NCI-H526 treated with DMSO at 0.1 percent for 48 hours (cell line): ENCODE measurements around the gene UCKL1.
"Not testable (repeated sequence)": the region's sequence is repeated elsewhere in the genome, so short reads cannot be mapped to it uniquely, and the experiment has no call there.

Experiments used
- DNase-seq: peaks from one replicate; lab custom pipeline; 2025; lab: John Stamatoyannopoulos, UW

UCKL1 gene

GRCh38 chr20:63972312-63973159 is 16.3 kb upstream of the UCKL1 start:
- no peak for DNase-seq

- DNase-seq: not testable (repeated sequence)
Observed at GRCh38 chr20:63971960-63972311, 15.7 kb upstream of the UCKL1 start.

DNA sequence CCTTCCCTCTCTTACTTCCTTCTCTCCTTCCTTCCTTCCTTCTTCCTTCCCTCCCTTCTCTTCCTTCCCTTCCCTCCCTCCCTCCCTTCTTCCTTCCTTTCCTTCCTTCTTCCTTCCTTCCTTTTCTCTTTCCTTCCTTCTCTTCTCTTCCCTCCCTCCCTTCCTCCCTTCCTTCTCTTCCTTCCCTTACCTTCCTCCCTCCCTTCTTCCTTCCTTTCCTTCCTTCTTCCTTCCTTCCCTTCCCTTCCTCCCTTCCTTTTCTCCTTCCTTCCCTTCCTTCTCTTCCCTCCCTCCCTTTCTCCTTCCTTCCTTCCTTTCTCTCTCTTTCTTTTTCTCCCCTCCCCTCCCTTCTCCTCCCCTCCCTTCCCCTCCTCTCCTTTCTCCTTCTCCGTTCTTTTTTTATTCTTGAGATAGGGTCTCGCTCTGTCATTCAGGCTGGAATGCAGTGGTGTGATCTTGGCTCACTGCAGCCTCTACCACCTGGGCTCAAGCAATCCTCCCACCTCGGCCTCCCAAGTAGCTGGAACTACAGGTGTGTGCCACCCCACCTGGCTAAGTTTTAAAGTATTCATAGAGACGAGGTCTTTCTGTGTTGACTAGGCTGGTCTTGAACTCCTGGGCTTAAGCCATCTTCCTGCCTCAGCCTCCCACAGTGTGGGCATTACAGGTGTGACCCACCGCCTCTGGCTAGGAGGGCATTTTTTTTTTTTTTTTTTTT is 14.7 kb upstream of the UCKL1 start:
- DNase-seq: no peak

- peak; percentile 23 for DNase-seq
Observed at GRCh38 chr20:63969838-63970713, 13.9 kb upstream of the UCKL1 start, which contains the start of gene ZNF512B. TSS of gene ZNF512B (minus strand) at chr20:63969930. CDS start at chr20:63967950, 1,980 bp downstream.

GRCh38 chr20:63968928-63969760 is 12.9 kb upstream of the UCKL1 start:
- no peak for DNase-seq

DNA sequence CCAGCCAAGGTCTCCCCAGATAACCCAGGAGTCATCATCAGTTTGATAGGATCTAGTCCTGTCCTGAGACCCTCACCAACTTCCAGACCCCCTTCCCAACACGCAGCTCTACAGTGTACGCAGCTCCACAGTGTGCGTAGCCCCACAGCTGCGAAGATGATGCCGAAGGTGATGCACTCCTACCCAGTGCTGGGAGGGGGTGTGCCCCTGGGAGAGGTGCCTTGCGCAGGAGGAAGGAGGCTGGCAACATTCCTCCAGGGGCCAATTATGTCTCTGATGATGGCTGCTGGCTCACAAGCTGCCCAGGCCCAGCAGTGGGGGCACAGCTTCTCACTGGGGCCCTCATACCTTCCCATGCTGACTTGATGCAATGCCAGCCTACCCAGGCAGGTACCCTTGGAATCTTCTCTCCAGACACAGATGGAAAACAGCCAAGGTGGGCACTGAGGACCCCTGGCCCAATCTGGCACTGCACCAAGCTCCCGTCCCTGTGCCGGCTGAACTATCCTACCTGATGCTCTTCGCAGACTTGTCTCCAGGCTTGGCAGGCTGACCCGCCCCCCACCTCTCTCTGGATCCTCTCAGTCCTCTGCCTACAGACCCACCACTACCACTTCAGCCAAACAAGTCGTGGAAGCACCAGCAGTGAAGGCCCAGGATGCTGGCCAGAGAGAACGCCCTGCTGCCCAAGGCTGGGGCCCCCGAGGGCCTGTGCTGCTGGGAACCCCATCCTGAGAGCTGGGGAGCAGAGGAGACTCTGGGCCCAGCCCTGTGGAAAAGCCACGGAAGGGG is 12.1 kb upstream of the UCKL1 start:
- DNase-seq: no peak

DNA sequence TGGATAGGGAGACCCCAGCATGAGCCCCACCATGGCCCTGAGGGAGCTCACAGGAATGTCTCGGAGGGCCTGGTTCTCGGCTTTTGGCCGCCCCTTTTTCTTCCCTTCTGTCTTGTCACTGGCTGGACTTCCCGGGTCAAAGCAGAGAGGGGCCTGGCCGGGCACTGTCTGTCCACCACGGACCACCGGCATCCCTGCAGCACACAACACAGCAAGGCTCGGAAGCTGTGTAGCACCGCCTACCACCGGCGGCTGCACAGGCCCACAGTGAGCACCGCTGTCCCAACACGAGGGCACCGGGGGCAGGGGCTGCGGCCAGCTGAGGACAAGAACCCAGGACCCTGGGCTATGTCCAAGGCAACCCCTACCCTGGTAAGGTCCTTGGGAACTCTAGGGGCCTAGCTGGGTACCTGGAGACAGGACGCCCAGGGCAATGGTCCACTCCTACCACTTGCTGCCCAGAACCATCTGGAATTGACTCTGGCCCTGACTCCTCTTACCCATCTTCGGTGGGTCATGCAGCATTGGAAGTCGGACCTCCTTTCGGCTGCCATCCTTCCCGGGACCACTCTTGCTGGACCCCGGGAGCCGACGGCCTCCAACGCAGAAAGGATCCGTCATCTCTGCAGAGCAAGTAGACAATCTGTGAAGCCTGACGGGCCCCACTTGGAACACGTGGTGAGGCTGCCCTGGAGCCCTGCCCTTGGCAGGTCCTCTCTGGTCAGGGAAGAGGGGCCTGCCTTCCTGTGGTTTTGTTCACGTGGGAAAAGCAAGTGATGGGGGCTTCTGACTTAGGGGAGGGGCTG is 11.3 kb upstream of the UCKL1 start:
- no peak for DNase-seq

DNA sequence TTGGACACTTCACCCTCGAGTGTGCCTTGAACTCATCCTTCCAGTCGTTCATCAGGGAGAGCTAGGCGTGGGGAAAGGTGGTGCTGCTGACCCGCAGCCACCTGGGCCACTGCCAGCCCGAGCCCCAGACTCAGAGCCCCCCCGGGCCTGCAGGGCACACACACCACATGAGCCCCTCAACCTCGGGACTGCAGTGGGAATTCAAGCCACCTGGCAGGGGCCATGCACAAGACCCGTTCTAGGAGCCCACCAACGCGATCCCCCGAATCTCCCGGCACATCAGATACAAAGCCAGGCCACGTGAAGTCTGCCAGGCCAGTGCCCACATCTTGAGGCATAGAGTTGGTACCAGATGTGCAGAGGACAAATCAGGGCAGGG is 10.7 kb upstream of the UCKL1 start:
- DNase-seq: no peak

DNA sequence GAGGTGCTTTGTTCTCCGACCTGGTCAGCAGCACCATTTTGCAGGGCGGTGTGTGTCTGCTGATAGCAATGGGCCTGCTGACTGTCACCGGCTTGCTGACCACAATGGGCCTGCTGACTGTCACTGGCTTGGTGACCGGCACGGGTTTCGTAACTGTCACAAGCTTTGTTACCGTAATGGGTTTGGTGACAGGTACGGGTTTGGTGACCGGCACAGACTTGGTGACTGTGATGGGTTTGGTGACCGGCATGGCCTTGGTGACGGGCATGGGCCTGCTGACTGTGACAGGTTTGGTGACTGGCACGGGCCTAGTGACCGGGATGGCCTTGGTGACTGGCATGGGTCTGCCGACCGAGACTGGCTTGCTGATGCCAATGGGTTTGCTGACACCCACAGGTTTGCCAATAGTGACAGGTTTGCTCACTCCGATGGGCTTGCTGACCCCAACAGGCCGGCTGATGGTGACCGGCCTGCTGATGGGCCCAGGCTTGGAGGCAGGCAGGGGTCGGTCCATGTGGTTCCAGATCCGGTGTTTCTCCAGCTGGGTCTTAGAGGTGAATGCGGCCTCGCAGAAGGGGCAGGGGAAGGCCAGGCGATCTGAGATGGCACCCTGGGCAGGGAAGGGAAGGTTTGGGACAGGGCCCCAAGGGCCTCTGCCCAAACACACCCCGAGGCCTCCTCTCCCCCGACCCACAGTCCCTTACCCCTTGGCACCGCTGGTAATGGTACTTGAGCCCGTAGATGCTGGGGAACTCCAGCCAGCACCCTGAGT is 10.1 kb upstream of the UCKL1 start:
- no peak for DNase-seq

GRCh38 chr20:63964412-63964811 is 8.2 kb upstream of the UCKL1 start:
- no peak for DNase-seq

DNA sequence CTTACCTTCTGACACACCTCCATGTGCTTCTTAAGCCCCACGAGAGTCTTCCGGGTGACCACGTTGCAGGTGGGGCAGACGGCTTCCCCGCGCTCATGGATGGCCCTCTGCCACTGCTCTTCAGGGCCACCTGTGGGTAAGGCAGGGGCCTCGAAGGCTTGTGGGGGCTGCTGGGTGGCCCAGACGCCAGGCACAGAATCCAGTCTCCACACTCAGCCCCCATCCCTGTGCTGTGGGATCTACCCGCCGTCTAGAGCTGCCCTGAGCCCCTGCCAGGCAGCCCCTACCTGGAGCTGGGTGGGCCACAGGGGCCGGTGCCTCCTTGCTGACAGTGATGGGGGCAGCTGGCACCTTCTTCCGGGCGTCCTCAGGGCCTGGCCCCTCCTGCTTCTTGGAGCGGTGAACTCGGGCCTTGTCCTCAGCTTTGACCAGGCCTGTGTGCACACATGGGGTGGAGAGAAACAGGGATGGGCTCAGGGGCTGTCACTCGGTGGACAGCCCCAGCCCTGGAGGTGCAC is 7.6 kb upstream of the UCKL1 start:
- no peak for DNase-seq

DNA sequence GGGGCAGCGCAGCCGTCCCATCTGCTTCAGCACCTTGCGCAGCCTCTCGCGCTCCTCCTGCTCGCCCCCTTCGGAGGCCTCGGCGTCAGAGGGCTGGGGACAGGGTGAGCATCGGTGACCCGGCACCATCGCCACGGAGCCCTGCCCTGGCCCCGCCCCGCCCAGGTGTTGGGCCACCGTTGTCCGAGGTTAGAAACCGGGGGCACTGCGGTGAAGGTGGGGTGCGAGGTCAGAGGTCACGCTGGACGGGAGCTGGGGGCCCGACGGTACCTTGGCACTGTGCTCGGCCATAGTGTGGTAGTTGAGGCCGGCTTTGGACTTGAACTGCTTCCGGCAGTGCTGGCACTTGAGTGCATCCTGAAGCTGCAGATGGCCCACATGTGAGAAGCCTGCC is 7.1 kb upstream of the UCKL1 start:
- no peak for DNase-seq

GRCh38 chr20:63962426-63963347 is 6.5 kb upstream of the UCKL1 start:
- DNase-seq: no peak

DNA sequence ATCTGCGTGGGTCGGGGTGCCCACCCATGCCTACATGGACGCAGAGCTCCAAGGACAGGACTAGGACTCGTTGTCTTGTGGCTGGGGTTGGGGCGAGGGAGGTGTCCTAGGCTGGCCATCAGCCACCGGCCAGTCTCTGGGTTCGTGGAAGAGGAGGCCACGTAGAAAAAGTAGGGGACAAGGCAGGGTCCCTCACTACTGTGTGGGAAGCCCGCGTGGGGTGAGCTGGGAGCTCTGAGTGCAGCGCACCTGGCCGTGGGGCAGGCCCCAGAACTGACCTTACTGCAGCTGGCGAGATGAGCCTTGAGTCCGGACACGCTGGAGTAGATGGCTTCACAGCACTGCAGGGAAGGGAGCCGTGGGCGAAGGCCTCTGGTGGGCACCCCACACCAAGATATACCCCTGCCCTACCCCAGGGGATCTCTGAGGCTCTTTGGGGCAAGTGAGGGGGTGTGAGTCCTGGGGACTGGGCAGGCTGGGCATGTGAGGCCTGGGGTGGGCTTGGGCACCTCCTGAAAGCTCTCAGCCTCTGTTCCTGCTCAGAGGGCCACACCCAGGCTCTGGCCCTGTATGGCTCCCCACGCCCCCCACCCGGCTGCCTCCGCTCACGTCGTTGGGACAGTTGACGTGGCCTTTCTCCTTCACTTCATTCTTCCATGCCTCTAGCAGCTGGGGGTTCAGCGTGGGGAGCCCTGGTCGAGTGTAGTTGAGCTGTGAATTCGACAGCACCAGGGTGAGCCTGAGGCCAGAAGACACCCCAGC is 5.6 kb upstream of the UCKL1 start:
- no peak for DNase-seq

- not testable (repeated sequence) for DNase-seq
Observed at GRCh38 chr20:63960654-63961621, 4.7 kb upstream of the UCKL1 start.

GRCh38 chr20:63959699-63960075 is 3.5 kb upstream of the UCKL1 start:
- no peak for DNase-seq
